IMR-90 (cell line): ENCODE measurements around the gene AURKA.

Experiments used
- BHLHE40 ChIP-seq: fragments of 150-350 bp; IDR thresholded peaks from 2 replicates; pipeline ENCODE4 v1.6.1; 2016; ENCODE audit warnings: mild to moderate bottlenecking, low read depth, low read length
- CEBPB ChIP-seq: IDR thresholded peaks from 2 replicates; pipeline ENCODE4 v1.6.1; 2012; ENCODE audit warnings: low read depth, low read length, improper control_type of control experiment
- CTCF ChIP-seq: conservative IDR thresholded peaks from 2 replicates; pipeline ENCODE4 v1.5.1; 2012; ENCODE audit warnings: mild to moderate bottlenecking, low read depth, low read length, improper control_type of control experiment
- MAZ ChIP-seq: IDR thresholded peaks from 2 replicates; pipeline ENCODE4 v1.6.1; 2012; ENCODE audit warnings: low read depth, mild to moderate bottlenecking, low read length, improper control_type of control experiment, moderate library complexity, borderline replicate concordance
- MXI1 ChIP-seq: IDR thresholded peaks from 2 replicates; pipeline ENCODE4 v1.6.1; 2012; ENCODE audit warnings: low read depth, mild to moderate bottlenecking, low read length, moderate library complexity, borderline replicate concordance
- NFE2L2 ChIP-seq: fragments of 150-350 bp; IDR thresholded peaks from 2 replicates; pipeline ENCODE4 v1.6.1; 2016; ENCODE audit warnings: low read depth, mild to moderate bottlenecking, low read length
- POLR2A ChIP-seq: IDR thresholded peaks from 2 replicates; pipeline ENCODE4 v1.6.1; 2012; ENCODE audit warnings: mild to moderate bottlenecking, low read depth, low read length
- RAD21 ChIP-seq: IDR thresholded peaks from 2 replicates; pipeline ENCODE4 v1.6.1; 2012; ENCODE audit warnings: low read length, improper control_type of control experiment
- RCOR1 ChIP-seq: IDR thresholded peaks from 2 replicates; pipeline ENCODE4 v1.6.1; 2012; ENCODE audit warnings: mild to moderate bottlenecking, low read length, improper control_type of control experiment; ENCODE audit not compliant: insufficient replicate concordance
- RFX5 ChIP-seq: IDR thresholded peaks from 2 replicates; pipeline ENCODE4 v1.8.0; 2012; ENCODE audit warnings: low read depth, mild to moderate bottlenecking, low read length, moderate library complexity
- SMC3 ChIP-seq: fragments of 150-350 bp; IDR thresholded peaks from 2 replicates; pipeline ENCODE4 v1.6.1; 2016; ENCODE audit warnings: low read depth, mild to moderate bottlenecking, antibody characterized with exemption, low read length, moderate library complexity

GRCh38 chr20:56323656-56324055 lies 68.4 kb downstream of the AURKA start:
- TF ChIP-seq CTCF (no peak), RCOR1 (no peak), RFX5 (no peak), MAZ (no peak), POLR2A (no peak), SMC3 (no peak), BHLHE40 (no peak), RAD21 (no peak), CEBPB (no peak), NFE2L2 (no peak), MXI1 (no peak)
